LHCN-M2 (cell line): ENCODE results near the gene CTDSP2. TPM values are rescaled to one million over a fixed set of nuclear protein-coding genes. Genes with fewer than 3 reads are reported as not detected.
"Not testable (repeated sequence)": the region's sequence is repeated elsewhere in the genome, so short reads cannot be mapped to it uniquely, and the experiment has no call there.

ENCODE experiments used
- DNase-seq: peaks from one replicate; pipeline ENCODE4 v3.0.0-alpha.2; 2012; ENCODE audit warnings: low read depth
- polyA plus RNA-seq: library from polyadenylated mRNA; unstranded; fragments of >200 nt; gene quantifications from one replicate; pipeline ENCODE4 v1.2.1, GENCODE V29; 2012; ENCODE audit warnings: missing spikeins
- total RNA-seq: library from RNA; depleted of rRNA; stranded (reverse); fragments of >200 nt; gene quantifications from 2 replicates; pipeline ENCODE4 v1.2.3, GENCODE V29; 2014; rRNA removed

The CTDSP2 gene
- 24.3 and 31.9 TPM in 2 replicates for total RNA-seq
- 47.8 TPM for polyA plus RNA-seq

GRCh38 chr12:57846577-57847319, at the start of gene CTDSP2:
Gene CTDSP2, minus strand, starts transcription at chr12:57846729. Its CDS starts 294 bp downstream, at chr12:57846435.
- peak; percentile 97 for DNase-seq

- peak; percentile 38 for DNase-seq
Measured at GRCh38 chr12:57896115-57896433, 49.5 kb upstream of the CTDSP2 start.

GRCh38 chr12:57895389-57896114, 49.0 kb upstream of the CTDSP2 start:
- DNase-seq, result peak; percentile 16

GRCh38 chr12:57894399-57895292, 48.1 kb upstream of the CTDSP2 start:
- DNase-seq, result peak; percentile 34

GRCh38 chr12:57893431-57894353, 47.2 kb upstream of the CTDSP2 start:
- peak; percentile 77 for DNase-seq

- no peak for DNase-seq
Measured at GRCh38 chr12:57892232-57892972, 45.9 kb upstream of the CTDSP2 start.

- no peak for DNase-seq
Measured at GRCh38 chr12:57891542-57892228, 45.2 kb upstream of the CTDSP2 start.

GRCh38 chr12:57890191-57891115, 43.9 kb upstream of the CTDSP2 start:
- DNase-seq, result no peak

- DNase-seq, result no peak
Measured at GRCh38 chr12:57889500-57889989, 43.0 kb upstream of the CTDSP2 start.

- DNase-seq, result peak; percentile 74
Measured at GRCh38 chr12:57888409-57889157, 42.1 kb upstream of the CTDSP2 start.

- DNase-seq, result peak; percentile 39
Measured at GRCh38 chr12:57887631-57888408, 41.3 kb upstream of the CTDSP2 start.

- not testable (repeated sequence) for DNase-seq
Measured at GRCh38 chr12:57886964-57887363, 40.4 kb upstream of the CTDSP2 start.

- no peak for DNase-seq
Measured at GRCh38 chr12:57886542-57886941, 40.0 kb upstream of the CTDSP2 start.

- no peak for DNase-seq
Measured at GRCh38 chr12:57885207-57885606, 38.7 kb upstream of the CTDSP2 start.

- DNase-seq, result no peak
Measured at GRCh38 chr12:57883700-57884099, 37.2 kb upstream of the CTDSP2 start.

GRCh38 chr12:57883057-57883456, 36.5 kb upstream of the CTDSP2 start:
- no peak for DNase-seq

- DNase-seq, result no peak
Measured at GRCh38 chr12:57882575-57882974, 36.0 kb upstream of the CTDSP2 start.
